OCI-LY7 (cell line): ENCODE measurements around the gene SIL1. TPM values are rescaled to one million over a fixed set of nuclear protein-coding genes. Genes with fewer than 3 reads are reported as not detected.

Source experiments
- BruUV-seq: library from RNA; stranded (reverse); fragments of 400-500 nt; replicated peaks from 2 replicates; lab custom pipeline; 2021; lab: Mats Ljungman, UMichigan
- CTCF ChIA-PET: fragments of 300-600 bp; sonication (Branson Sonifier 250); formaldehyde crosslinking; loops from one replicate; lab custom pipeline; 2022; ENCODE audit warnings: antibody characterized with exemption; ENCODE audit not compliant: unreplicated experiment; lab: Charles Lee
- POLR2A ChIA-PET: fragments of 300-600 bp; sonication (Branson Sonifier 250); formaldehyde crosslinking; loops from one replicate; lab custom pipeline; 2022; ENCODE audit warnings: antibody characterized with exemption; lab: Charles Lee
- DNase-seq: peaks from one replicate; pipeline ENCODE4 v3.0.0-alpha.2; 2015; ENCODE audit warnings: low spot score
- H2AFZ ChIP-seq: fragments of 200-600 bp; sonication (generic), shearing (Covaris generic); 2 replicates; pipeline ENCODE4 v1.6.1; 2014; ENCODE audit warnings: mild to moderate bottlenecking, antibody characterized with exemption, low read length, moderate library complexity
- H3K27ac ChIP-seq: fragments of 200-600 bp; sonication (generic); 2 replicates; pipeline ENCODE4 v1.5.1; 2014; ENCODE audit warnings: mixed run types, low read depth, mild to moderate bottlenecking, moderate library complexity, low read length, inconsistent platforms; ENCODE audit not compliant: poor library complexity, severe bottlenecking
- H3K36me3 ChIP-seq: fragments of 200-600 bp; sonication (generic); 2 replicates; pipeline ENCODE4 v1.6.1; 2014; ENCODE audit warnings: mild to moderate bottlenecking, antibody characterized with exemption, low read length, moderate library complexity, mixed read lengths; ENCODE audit not compliant: insufficient read depth
- H3K4me1 ChIP-seq: fragments of 200-600 bp; sonication (generic); 2 replicates; pipeline ENCODE4 v1.5.1; 2014; ENCODE audit warnings: mild to moderate bottlenecking, low read length; ENCODE audit not compliant: insufficient read depth, poor library complexity, severe bottlenecking
- H3K4me2 ChIP-seq: fragments of 200-600 bp; sonication (generic); 2 replicates; pipeline ENCODE4 v1.6.1; 2014; ENCODE audit warnings: mild to moderate bottlenecking, low read length
- H3K4me3 ChIP-seq: fragments of 200-600 bp; sonication (generic); 2 replicates; pipeline ENCODE4 v1.5.1; 2014; ENCODE audit warnings: mild to moderate bottlenecking, low read depth, low read length; ENCODE audit not compliant: poor library complexity, severe bottlenecking
- H3K79me2 ChIP-seq: fragments of 200-600 bp; sonication (generic); 2 replicates; pipeline ENCODE4 v1.6.1; 2016; ENCODE audit warnings: low read depth, mild to moderate bottlenecking, low read length, moderate library complexity, mixed read lengths; ENCODE audit not compliant: insufficient read depth
- H3K9me2 ChIP-seq: fragments of 200-600 bp; sonication (generic); 2 replicates; pipeline ENCODE4 v1.6.1; 2016; ENCODE audit warnings: mild to moderate bottlenecking, low read length, mixed read lengths; ENCODE audit not compliant: insufficient read depth
- H3K9me3 ChIP-seq: fragments of 200-600 bp; sonication (generic); 2 replicates; pipeline ENCODE4 v1.6.1; 2014; ENCODE audit warnings: mild to moderate bottlenecking, mixed run types, low read length, mixed read lengths
- H4K20me1 ChIP-seq: fragments of 200-600 bp; sonication (generic); 2 replicates; pipeline ENCODE4 v1.6.1; 2014; ENCODE audit warnings: mild to moderate bottlenecking, antibody characterized with exemption, low read length, moderate library complexity, mixed read lengths; ENCODE audit not compliant: insufficient read depth
- CTCF ChIP-seq: fragments of 200-600 bp; sonication (generic); conservative IDR thresholded peaks from 2 replicates; pipeline ENCODE4 v1.5.1; 2014; ENCODE audit warnings: mild to moderate bottlenecking, antibody characterized with exemption, low read length, moderate library complexity, mixed read lengths
- EZH2phosphoT487 ChIP-seq: fragments of 200-600 bp; sonication (generic); IDR thresholded peaks from 2 replicates; pipeline ENCODE4 v1.6.1; 2018; ENCODE audit warnings: low read depth, borderline replicate concordance, mild to moderate bottlenecking, mixed run types, antibody characterized with exemption, low read length, moderate library complexity, mixed read lengths
- intact Hi-C: fragments of 100-400 bp; cut with micrococcal nuclease; formaldehyde crosslinking; loops from one replicate; pipeline ENCODE4 v1.10.0; 2022; ENCODE audit not compliant: unreplicated experiment
- total RNA-seq, 2 experiments: library from RNA; depleted of rRNA in 1 of 2; stranded (reverse); fragments of >200 nt in 1 of 2; shearing (Covaris generic) in 1 of 2; gene quantifications; 2 replicates each; pipeline ENCODE4 v1.2.3, GENCODE V29; 2014 to 2022

SIL1 gene
- total RNA-seq, 2 experiments from 2014 or later = 9.2 to 22.8 TPM

- intact Hi-C loops = no loop called here
- Histone ChIP-seq H3K36me3 (no peaks in the 10 kb centered on the region), H3K9me3 (no peaks in the 10 kb centered on the region), H2AFZ (no peak overlapping the region), H3K9me2 (no peaks in the 10 kb centered on the region), H3K27ac (no peak overlapping the region), H3K4me3 (no peak overlapping the region), H3K4me2 (no peak overlapping the region), H4K20me1 (no peaks in the 10 kb centered on the region), H3K4me1 (no peaks in the 10 kb centered on the region), H3K79me2 (no peaks in the 10 kb centered on the region)
- DNase-seq = no peak
- CTCF ChIA-PET = no interaction called here
- POLR2A ChIA-PET = interaction anchor here (0.6 to 1.1 kb wide), 2 partner anchors 8 to 411 kb away, joined by 3 read pairs; no protein-coding TSS in a partner anchor
- BruUV-seq = no TSS peak
- TF ChIP-seq CTCF (no peak), EZH2phosphoT487 (no peak)
Measured at GRCh38 chr5:139120521-139120920, 77.6 kb downstream of the SIL1 start.

- DNase-seq = no peak
- Histone ChIP-seq H3K9me3 (no peaks in the 10 kb centered on the region), H3K79me2 (no peaks in the 10 kb centered on the region), H3K9me2 (no peaks in the 10 kb centered on the region), H3K4me1 (no peaks in the 10 kb centered on the region), H4K20me1 (no peaks in the 10 kb centered on the region), H3K4me3 (no peak overlapping the region), H3K36me3 (no peaks in the 10 kb centered on the region), H3K4me2 (no peak overlapping the region), H2AFZ (no peak overlapping the region), H3K27ac (no peak overlapping the region)
- no peak for TF ChIP-seq CTCF
- no peak for TF ChIP-seq EZH2phosphoT487
- intact Hi-C loops = no loop called here
- ChIA-PET POLR2A (no interaction called here), CTCF (no interaction called here)
- BruUV-seq = no TSS peak
Measured at GRCh38 chr5:139118804-139119203, 79.4 kb downstream of the SIL1 start.

GRCh38 chr5:139117342-139117884 is 80.8 kb downstream of the SIL1 start:
- Histone ChIP-seq H3K27ac (no peak overlapping the region), H2AFZ (no peak overlapping the region), H3K9me3 (no peaks in the 10 kb centered on the region), H3K9me2 (no peaks in the 10 kb centered on the region), H3K79me2 (no peaks in the 10 kb centered on the region), H3K4me1 (no peaks in the 10 kb centered on the region), H4K20me1 (no peaks in the 10 kb centered on the region), H3K4me3 (no peak overlapping the region), H3K36me3 (no peaks in the 10 kb centered on the region), H3K4me2 (no peak overlapping the region)
- no TSS peak for BruUV-seq
- DNase-seq = no peak
- intact Hi-C loops = no loop called here
- TF ChIP-seq CTCF = no peak
- no peak for TF ChIP-seq EZH2phosphoT487
- POLR2A ChIA-PET = no interaction called here
- CTCF ChIA-PET = no interaction called here
